GM18498 (cell line): Measurements from ENCODE around the gene ZCCHC7.
"Not testable (repeated sequence)": the region's sequence is repeated elsewhere in the genome, so short reads cannot be mapped to it uniquely, and the experiment has no call there.

Experiments
- ATAC-seq: cut with Tn5 transposase; IDR thresholded peaks from one replicate; pipeline ENCODE4 v1.9.1; 2021; ENCODE audit warnings: mild to moderate bottlenecking, moderate library complexity; ENCODE audit not compliant: unreplicated experiment

Gene ZCCHC7

GRCh38 chr9:37167456-37168047, 47.2 kb downstream of the ZCCHC7 start:
- no peak for ATAC-seq

DNA sequence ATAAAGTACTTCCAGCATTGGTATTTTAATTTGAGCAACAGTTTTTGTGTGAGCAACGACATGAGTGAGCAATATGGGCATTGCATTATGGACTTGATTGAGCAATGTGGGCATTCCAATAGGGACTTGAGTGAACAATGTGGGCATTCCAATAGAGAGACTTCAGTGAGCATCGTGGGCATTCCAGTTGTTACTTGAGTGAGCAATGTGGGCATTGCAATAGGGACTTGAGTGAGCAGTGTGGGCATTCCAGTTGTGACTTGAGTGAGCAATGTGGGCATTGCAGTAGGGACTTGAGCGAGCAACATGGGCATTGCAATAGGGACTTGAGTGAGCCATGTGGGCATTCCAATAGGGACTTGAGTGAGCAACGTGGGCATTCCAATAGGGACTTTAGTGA, 52.2 kb downstream of the ZCCHC7 start:
- ATAC-seq, result no peak

DNA sequence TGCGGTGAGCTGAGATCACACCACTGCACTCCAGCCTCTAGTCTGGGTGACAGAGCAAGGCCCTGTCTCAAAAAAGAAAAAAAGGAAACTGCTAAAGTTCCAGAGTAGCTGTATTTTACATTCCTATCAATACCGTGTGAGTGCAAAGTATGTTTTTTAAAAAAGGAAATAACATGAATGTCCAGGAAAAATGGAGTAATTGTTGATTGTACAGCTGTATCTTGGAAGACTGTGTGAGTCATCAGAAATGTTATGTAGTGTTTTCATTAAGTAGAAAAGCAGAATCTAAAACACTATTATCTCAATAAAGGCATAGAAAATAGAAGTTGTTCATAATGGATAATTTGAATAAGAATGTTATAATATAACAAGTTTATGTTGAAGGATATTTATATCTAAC, 53.9 kb downstream of the ZCCHC7 start:
- no peak for ATAC-seq

- no peak for ATAC-seq
Measured at GRCh38 chr9:37178742-37179141, 58.4 kb downstream of the ZCCHC7 start.

GRCh38 chr9:37179576-37179975, 59.2 kb downstream of the ZCCHC7 start:
- ATAC-seq, result no peak

DNA sequence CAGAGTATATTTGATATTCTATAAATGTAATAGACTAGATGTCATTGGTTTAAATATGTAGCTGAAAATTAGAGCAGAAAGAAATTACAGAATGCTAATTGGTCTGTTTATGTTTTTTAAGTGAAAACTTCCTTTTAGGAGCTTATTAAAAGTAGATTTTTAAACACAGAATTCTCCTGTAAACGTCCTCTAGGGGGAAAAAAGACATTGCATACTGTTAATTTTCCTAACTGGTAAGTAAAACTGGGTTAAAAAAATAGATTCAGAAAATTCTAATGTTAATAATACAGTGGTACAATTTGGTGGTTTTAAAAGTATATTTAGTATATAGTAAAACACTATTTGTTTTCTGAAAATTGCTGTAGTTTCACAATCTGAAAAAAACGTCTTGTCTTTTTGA, 59.8 kb downstream of the ZCCHC7 start:
- ATAC-seq, result no peak

DNA sequence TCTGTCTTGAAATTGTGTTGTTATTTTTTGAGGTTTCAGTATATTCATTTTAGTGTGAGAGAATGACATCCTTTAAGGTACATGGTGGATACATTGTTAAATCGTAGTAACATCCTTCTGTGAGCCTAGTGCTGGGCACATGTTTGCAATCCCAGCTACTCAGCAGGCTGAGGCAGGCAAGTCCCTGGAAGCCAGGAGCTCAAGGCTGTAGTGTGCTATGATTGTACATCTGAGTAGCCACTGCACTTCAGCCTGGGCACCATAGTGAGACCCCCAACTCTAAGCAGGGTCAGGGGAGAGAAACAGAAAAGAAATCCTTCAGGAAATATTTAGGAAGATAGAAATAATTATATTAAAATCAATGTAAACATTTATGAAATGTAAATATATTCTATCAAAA, 62.3 kb downstream of the ZCCHC7 start:
- no peak for ATAC-seq

DNA sequence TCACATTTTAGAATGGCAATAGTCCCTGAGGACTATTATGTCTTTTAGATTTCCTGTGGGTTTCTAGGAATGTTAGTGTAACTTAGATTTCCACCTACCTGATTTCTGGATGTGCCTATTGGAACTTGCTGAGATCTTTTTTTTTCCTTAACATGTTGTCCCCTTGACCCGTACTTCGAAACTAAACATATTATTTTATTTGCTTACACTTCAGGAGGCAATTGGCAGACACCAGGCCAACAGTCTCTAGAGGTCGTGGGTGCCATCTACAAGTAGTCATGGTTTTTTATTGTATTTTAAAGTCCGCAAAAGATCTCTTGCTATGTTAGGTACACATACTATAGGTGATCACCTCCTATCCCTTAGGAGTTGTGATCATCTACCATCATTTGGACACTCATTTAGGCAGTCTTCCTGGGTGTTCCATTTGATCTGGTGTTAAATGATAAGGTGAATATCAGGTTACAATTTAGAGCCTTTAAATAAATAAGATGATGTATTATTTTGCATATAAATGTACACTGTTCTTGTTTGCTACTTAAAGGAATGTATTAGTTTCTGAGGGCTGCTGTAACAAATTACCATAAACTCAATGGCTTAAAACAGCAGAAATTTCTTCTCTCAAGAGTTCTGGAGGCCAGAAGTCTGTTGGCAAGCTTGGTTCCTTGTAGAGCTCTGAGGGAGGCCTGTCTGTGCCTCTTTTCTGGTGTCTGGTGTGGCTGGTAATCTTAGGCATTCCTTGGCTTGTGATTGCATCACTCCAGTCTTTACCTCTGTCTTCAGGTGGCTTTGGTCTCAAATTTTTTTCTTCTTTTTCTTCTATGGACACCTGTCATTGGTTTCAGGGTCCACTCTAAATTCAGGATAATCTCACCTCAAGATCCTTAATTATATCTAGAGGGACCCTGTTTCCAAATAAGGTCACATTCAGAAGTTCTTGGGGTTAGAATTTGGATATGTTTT, 64.8 kb downstream of the ZCCHC7 start:
- no peak for ATAC-seq

DNA sequence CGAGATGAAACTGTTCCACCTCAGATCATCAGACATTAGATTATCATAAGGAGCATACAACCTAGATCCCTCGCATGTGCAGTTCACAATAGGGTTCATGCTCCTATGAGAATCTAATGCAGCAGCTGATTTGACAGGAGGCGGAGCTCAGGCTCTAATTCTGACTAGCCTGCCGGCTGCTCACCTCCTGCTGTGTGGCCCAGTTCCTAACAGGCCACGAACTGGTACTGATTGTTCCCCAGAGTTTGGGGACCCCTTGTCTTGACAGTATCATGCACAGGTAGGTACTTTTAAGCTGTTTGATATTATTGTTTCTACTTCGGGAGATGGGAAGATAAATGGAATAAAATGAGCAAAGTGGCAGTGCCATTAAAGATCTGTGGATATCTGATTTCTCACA, 66.9 kb downstream of the ZCCHC7 start:
- peak; percentile 61 for ATAC-seq

- ATAC-seq, result peak; percentile 79
Measured at GRCh38 chr9:37187713-37188439, 67.5 kb downstream of the ZCCHC7 start.

DNA sequence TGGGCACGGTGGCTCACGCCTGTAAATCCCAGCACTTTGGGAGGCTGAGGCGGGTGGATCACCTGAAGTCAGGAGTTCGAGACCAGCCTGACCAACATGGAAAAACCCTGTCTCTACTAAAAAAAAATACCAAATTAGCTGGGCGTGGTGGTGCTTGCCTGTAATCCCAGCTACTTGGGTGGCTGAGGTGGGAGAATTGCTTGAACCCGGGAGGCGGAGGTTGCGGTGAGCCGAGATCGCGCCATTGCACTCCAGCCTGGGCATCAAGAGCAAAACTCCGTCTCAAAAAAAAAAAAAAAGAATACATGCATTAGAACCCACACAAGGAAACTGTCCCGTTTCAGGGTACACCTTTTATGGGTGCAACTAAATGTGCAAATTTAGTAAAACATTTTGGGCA, 70.4 kb downstream of the ZCCHC7 start:
- not testable (repeated sequence) for ATAC-seq

GRCh38 chr9:37191403-37192089, 71.2 kb downstream of the ZCCHC7 start:
- no peak for ATAC-seq

DNA sequence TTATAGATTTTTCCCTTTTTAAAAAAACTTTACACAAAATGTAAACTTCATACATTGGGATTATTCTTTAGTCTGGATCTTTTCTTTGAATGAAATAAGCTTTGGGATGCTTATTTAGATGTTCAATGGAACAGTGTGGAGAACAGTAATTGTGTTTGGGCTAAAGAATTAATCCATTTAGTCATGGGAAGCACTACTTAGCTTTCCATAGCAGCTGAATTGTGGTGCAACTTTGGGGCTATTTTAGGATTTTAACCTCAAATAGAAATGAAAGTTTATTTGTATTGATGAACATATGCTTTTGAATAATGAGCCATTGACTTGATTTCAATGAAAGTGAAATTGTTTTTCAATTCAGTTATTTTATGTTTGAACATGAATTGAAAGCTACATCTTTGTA, 72.4 kb downstream of the ZCCHC7 start:
- no peak for ATAC-seq

DNA sequence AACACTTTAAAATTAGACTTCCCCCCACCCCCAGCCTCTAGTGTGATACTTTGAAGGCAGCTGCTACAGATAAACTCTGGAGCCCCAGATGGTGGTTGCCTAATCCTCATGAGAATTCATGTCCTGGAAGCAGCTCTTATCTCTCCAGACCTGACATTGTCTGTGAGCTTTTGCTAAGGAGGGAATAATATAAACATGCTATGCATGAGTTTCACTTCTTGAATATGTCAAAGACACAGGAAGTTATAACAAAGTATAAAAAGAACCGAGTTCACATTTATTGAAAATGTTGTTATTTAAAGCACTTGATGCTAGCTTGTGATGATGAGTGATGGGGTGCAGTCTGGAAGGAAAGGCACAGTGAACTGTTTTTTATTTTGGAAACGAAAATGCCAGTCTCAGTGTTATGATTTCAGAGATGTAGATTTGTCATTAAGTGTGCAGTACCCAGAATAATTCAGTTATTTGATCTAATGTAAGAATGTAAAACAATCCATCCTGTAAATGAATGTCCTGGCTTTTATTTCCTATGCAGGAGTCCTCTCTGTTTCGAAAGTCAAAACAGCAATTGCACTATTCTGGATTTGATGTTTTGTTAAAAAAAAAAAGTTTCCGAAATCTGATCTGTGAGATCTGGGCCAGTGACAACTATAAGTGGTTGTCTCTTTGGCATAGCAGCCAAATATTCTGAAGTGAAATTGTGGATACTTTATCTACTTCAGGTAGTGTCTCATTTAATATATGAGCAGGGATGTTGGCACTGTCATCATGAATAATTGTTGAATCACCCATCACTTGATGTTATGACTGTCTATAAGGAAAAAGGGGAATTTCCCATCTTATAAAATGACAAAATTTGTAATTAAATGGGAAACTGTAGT, 77.0 kb downstream of the ZCCHC7 start:
- peak; percentile 61 for ATAC-seq

DNA sequence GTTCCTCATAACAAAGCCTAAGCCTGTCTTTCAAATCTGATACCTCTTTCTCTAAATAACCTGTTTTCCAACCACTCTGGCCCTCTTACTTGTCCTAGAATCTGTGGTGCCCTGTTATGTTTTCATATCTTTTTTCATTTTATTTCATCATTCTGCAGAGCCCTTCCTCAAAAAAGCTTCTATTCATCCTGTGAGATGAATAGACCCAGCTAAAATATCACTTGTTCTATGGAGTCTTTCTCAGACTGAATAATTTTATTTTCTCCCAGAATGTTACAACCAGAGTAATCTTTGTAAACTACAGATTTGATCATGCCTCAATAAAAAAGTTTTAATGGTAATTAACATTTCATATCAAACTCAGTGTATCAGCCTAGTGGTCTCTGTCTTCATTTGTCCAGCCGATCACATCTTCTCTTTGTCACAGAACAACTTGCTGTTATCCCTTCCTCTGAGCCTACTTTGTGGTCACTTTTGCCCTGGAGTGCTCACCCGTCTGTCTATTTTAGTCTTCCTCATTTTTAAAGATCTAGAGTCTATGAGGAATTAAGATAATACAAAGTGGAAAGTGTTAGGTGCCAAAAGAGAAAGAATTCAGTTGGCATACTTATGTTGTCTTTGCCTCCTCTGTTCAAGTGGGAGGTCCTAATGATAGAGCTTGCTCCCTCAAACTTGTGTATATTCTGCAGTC, 77.8 kb downstream of the ZCCHC7 start:
- ATAC-seq, result no peak

- ATAC-seq, result no peak
Measured at GRCh38 chr9:37198831-37199230, 78.5 kb downstream of the ZCCHC7 start.

- no peak for ATAC-seq
Measured at GRCh38 chr9:37200433-37201005, 80.1 kb downstream of the ZCCHC7 start.

GRCh38 chr9:37201581-37201980, 81.2 kb downstream of the ZCCHC7 start:
- ATAC-seq, result no peak

GRCh38 chr9:37202091-37202490, 81.7 kb downstream of the ZCCHC7 start:
- ATAC-seq, result no peak
